ENCODE measurements around the gene SERPINE3.

- TF ChIP-seq REST (IDR thresholded peaks at IDR 0.05; ENCODE audit: insufficient read depth in 1 of 2, low read depth in 2 of 2, low read length in 2 of 2) (no peak), TAF1 (IDR thresholded peaks at IDR 0.05; ENCODE audit: borderline replicate concordance, insufficient read depth, low read length) (no peak)
These were observed 17.7 kb upstream of the SERPINE3 start for GRCh38 chr13:51321836-51322235.
